ENCODE results near the gene FBXL15. TPM values are rescaled to one million over a fixed set of nuclear protein-coding genes. Genes with fewer than 3 reads are reported as not detected.

The FBXL15 gene
- total and polyA plus RNA-seq, 2 experiments from 2014 or later: 18.5 to 36.1 TPM

- Histone ChIP-seq H3K36me3 (ENCODE audit: insufficient read depth) (no peaks in the 10 kb centered on the region), H3K4me3 (no peak overlapping the region), H3K4me2 (no peak overlapping the region), H3K27ac (ENCODE audit: low read depth) (no peak overlapping the region), H3K4me1 (ENCODE audit: insufficient read depth) (peaks cover 5% of the 10 kb centered on the region; the same call in 1 of the 2 replicates), H3K27me3 (ENCODE audit: insufficient read depth) (peaks cover 8% of the 10 kb centered on the region), H4K20me1 (replicated peaks; ENCODE audit: insufficient read depth) (no peaks in the 10 kb centered on the region), H3F3A (replicated peaks; ENCODE audit: low read depth) (peaks cover 19% of the 10 kb centered on the region), H3K79me2 (replicated peaks; ENCODE audit: insufficient read depth) (no peaks in the 10 kb centered on the region), H3K9me2 (ENCODE audit: insufficient read depth) (no peaks in the 10 kb centered on the region), H2AFZ (no peak overlapping the region)
- ATAC-seq (no peak), DNase-seq (ENCODE audit: low spot score) (no peak)
- Mint-ChIP-seq H3K36me3 (ENCODE audit: low read depth) (no peaks in the 10 kb centered on the region; the same call in 2 of the 3 replicates), H3K4me1 (peaks cover 25% of the 10 kb centered on the region), H3K27me3 (ENCODE audit: insufficient read depth, low read depth, poor library complexity) (peaks cover 40% of the 10 kb centered on the region), H3K4me3 (no peak overlapping the region), H3K27ac (no peak overlapping the region), H3K9me3 (no peaks in the 10 kb centered on the region; the same call in 2 of the 3 replicates)
- TF ChIP-seq CREB1 (CRISPR knock-in tag; IDR thresholded peaks at IDR 0.05; ENCODE audit: low read depth) (no peak), ETS1 (IDR thresholded peaks at IDR 0.05) (no peak), EZH2 (IDR thresholded peaks at IDR 0.05; ENCODE audit: low read depth, unreplicated experiment) (no peak), REST (IDR thresholded peaks at IDR 0.05; ENCODE audit: unreplicated experiment) (no peak), ZNF331 (CRISPR knock-in tag; IDR thresholded peaks at IDR 0.05; ENCODE audit: low read depth) (no peak), ZNF114 (CRISPR knock-in tag; IDR thresholded peaks at IDR 0.05) (no peak), EZH2phosphoT487 (IDR thresholded peaks at IDR 0.05; ENCODE audit: unreplicated experiment) (no peak), POLR2AphosphoS5 (IDR thresholded peaks at IDR 0.05; ENCODE audit: low read depth) (no peak), NANOG (IDR thresholded peaks at IDR 0.05; ENCODE audit: borderline replicate concordance) (no peak), CTCF (conservative IDR thresholded peaks at IDR 0.05; ENCODE audit: low read depth in 2 of 2) (no peak), STAT1 (IDR thresholded peaks at IDR 0.05; ENCODE audit: unreplicated experiment) (no peak), ZNF462 (CRISPR knock-in tag; IDR thresholded peaks at IDR 0.05) (no peak), JUNB (IDR thresholded peaks at IDR 0.05; ENCODE audit: unreplicated experiment) (no peak)
Observed at GRCh38 chr10:102416695-102417094, 3.9 kb upstream of the FBXL15 start.
